ENCODE measurements around the gene BAAT.

DNA sequence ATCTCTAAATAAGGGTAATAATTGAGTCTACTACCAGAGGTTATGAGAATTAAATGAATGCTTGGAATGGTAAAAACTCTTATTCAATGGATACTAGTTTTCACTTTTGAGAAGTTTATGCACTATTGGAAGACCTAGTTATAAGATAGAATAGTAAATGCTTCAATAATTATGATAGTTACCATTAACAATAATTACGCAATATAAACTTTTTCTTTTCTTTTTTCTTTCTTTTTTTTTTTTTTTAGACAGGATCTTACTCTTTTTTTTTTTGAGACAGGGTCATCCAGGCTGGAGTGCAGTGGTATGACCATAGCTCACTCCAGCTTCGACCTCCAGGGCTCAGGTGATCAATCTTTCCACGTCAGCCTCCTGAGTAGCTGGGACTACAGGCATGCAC, 44.1 kb upstream of the BAAT start:
- TF ChIP-seq ARNT (IDR thresholded peaks at IDR 0.05) (no peak), TARDBP (IDR thresholded peaks at IDR 0.05) (no peak), ZNF384 (IDR thresholded peaks at IDR 0.05) (no peak), NFRKB (IDR thresholded peaks at IDR 0.05) (no peak), ELF4 (IDR thresholded peaks at IDR 0.05) (no peak), FOXM1 (IDR thresholded peaks at IDR 0.05; ENCODE audit: borderline replicate concordance) (no peak)

All from HEK293T (cell line).